SK-N-SH (cell line): Measurements from ENCODE around the gene KCND1. TPM values are rescaled to one million over a fixed set of nuclear protein-coding genes. Genes with fewer than 3 reads are reported as not detected.

Experiments
- CTCF ChIA-PET: fragments of 300-600, 350-600 bp; formaldehyde crosslinking; extraction: SDS; loops from one replicate; lab custom pipeline; 2021; lab: Yijun Ruan, JAX
- POLR2A ChIA-PET: fragments of 350-600 bp; sonication (Branson Sonifier 250); formaldehyde crosslinking; extraction: SDS; loops from one replicate; lab custom pipeline; 2020; ENCODE audit warnings: antibody characterized with exemption, inconsistent platforms; lab: Yijun Ruan, JAX
- DNase-seq: peaks from one replicate; pipeline ENCODE4 v3.0.0; 2012
- H2AFZ ChIP-seq: fragments of 200-600 bp; sonication (generic); 2 replicates; pipeline ENCODE4 v1.8.1; 2016; ENCODE audit warnings: antibody characterized with exemption, mild to moderate bottlenecking, low read depth
- H3F3A ChIP-seq: fragments of 200-600 bp; sonication (generic); replicated peaks from 2 replicates; pipeline ENCODE3; 2016; ENCODE audit warnings: antibody characterized with exemption, mild to moderate bottlenecking; ENCODE audit not compliant: insufficient read depth
- H3K27ac ChIP-seq, 2 experiments: fragments of 200-500 bp in 1 of 2; fragments of 200-600 bp in 1 of 2; sonication (Bioruptor generic) in 1 of 2; sonication (generic), shearing (Covaris generic) in 1 of 2; 2 replicates each; pipeline versions ENCODE4 v1.5.1 to v1.6.1; 2014 to 2016; ENCODE audit warnings: low read depth in 2 of 2, inconsistent platforms in 1 of 2, low read length in 1 of 2, mild to moderate bottlenecking in 1 of 2, mixed read lengths in 1 of 2
- H3K27me3 ChIP-seq: fragments of 200-600 bp; sonication (generic), shearing (Covaris generic); 2 replicates; pipeline ENCODE4 v1.6.1; 2016; ENCODE audit warnings: mixed run types; ENCODE audit not compliant: insufficient read depth
- H3K36me3 ChIP-seq, 2 experiments: fragments of 200-500 bp in 1 of 2; fragments of 200-600 bp in 1 of 2; sonication (Bioruptor generic) in 1 of 2; sonication (generic) in 1 of 2; replicated peaks in 1 of 2; 2 replicates each; pipeline versions ENCODE3 to v1.5.1; 2014 to 2016; ENCODE audit warnings: low read length in 1 of 2, mild to moderate bottlenecking in 1 of 2; ENCODE audit not compliant: insufficient read depth in 2 of 2, control insufficient read depth in 1 of 2
- H3K4me1 ChIP-seq, 2 experiments: fragments of 200-500 bp in 1 of 2; fragments of 200-600 bp in 1 of 2; sonication (Bioruptor generic) in 1 of 2; sonication (generic), shearing (Covaris generic) in 1 of 2; 2 replicates each; pipeline versions ENCODE4 v1.5.1 to v1.6.1; 2014 to 2016; ENCODE audit warnings: low read depth in 1 of 2, low read length in 1 of 2, mixed run types in 1 of 2; ENCODE audit not compliant: insufficient read depth in 2 of 2, control insufficient read depth in 1 of 2
- H3K4me2 ChIP-seq: fragments of 200-600 bp; sonication (generic), shearing (Covaris generic); 2 replicates; pipeline ENCODE4 v1.6.1; 2017; ENCODE audit warnings: mixed run types
- H3K4me3 ChIP-seq, 2 experiments: fragments of 200-500 bp in 1 of 2; fragments of 200-600 bp in 1 of 2; sonication (Bioruptor generic) in 1 of 2; sonication (generic), shearing (Covaris generic) in 1 of 2; 2 replicates each; pipeline versions ENCODE4 v1.5.1 to v1.8.1; 2014 to 2016; ENCODE audit warnings: low read depth in 2 of 2, inconsistent platforms in 1 of 2, low read length in 1 of 2, mild to moderate bottlenecking in 1 of 2, mixed read lengths in 1 of 2, moderate library complexity in 1 of 2
- H3K79me2 ChIP-seq: fragments of 200-600 bp; sonication (generic); 2 replicates; pipeline ENCODE4 v1.8.1; 2017; ENCODE audit warnings: mild to moderate bottlenecking; ENCODE audit not compliant: insufficient read depth
- H3K9ac ChIP-seq: fragments of 200-600 bp; sonication (generic); 2 replicates; pipeline ENCODE4 v1.6.1; 2017; ENCODE audit warnings: mixed run types
- H3K9me2 ChIP-seq: fragments of 200-600 bp; sonication (generic); 2 replicates; pipeline ENCODE4 v1.6.1; 2017; ENCODE audit warnings: mixed run types
- H3K9me3 ChIP-seq: fragments of 200-600 bp; sonication (generic); 2 replicates; pipeline ENCODE4 v1.6.1; 2017; ENCODE audit warnings: mixed run types, mild to moderate bottlenecking, moderate library complexity
- H4K20me1 ChIP-seq: fragments of 200-600 bp; sonication (generic); 2 replicates; pipeline ENCODE4 v1.6.1; 2017; ENCODE audit warnings: mild to moderate bottlenecking, mixed run types; ENCODE audit not compliant: insufficient read depth
- CHD2 ChIP-seq: fragments of 150-350 bp; IDR thresholded peaks from 2 replicates; pipeline ENCODE4 v1.6.1; 2018; ENCODE audit warnings: low read length; ENCODE audit not compliant: partially characterized antibody
- ELF1 ChIP-seq: IDR thresholded peaks from 2 replicates; pipeline ENCODE4 v1.4.0; 2012
- EP300 ChIP-seq, 2 experiments: IDR thresholded peaks; 2 replicates each; pipeline versions ENCODE4 v1.4.0 to v1.6.1; 2012; ENCODE audit warnings: borderline replicate concordance in 1 of 2, low read depth in 1 of 2, low read length in 1 of 2
- EZH2phosphoT487 ChIP-seq: fragments of 200-600 bp; sonication (generic); IDR thresholded peaks from 2 replicates; pipeline ENCODE4 v1.6.1; 2017; ENCODE audit warnings: low read depth, mixed run types, mild to moderate bottlenecking, antibody characterized with exemption, moderate library complexity, borderline replicate concordance
- FOSL2 ChIP-seq: IDR thresholded peaks from 2 replicates; pipeline ENCODE4 v1.4.0; 2012; ENCODE audit warnings: low read depth, mild to moderate bottlenecking, moderate library complexity, borderline replicate concordance
- FOXM1 ChIP-seq: IDR thresholded peaks from 2 replicates; pipeline ENCODE4 v1.4.0; 2012; ENCODE audit warnings: low read depth, mild to moderate bottlenecking
- GABPA ChIP-seq: IDR thresholded peaks from 2 replicates; pipeline ENCODE4 v1.4.0; 2012; ENCODE audit warnings: low read depth, mild to moderate bottlenecking
- GATA2 ChIP-seq: sonication (generic); formaldehyde crosslinking; IDR thresholded peaks from 2 replicates; pipeline ENCODE4 v1.5.0; 2020; ENCODE audit warnings: mild to moderate bottlenecking, missing genetic modification reagents
- JUND ChIP-seq: IDR thresholded peaks from 2 replicates; pipeline ENCODE4 v1.4.0; 2012
- MEF2A ChIP-seq: IDR thresholded peaks from 2 replicates; pipeline ENCODE4 v1.4.0; 2012; ENCODE audit warnings: low read depth, borderline replicate concordance
- MXI1 ChIP-seq: IDR thresholded peaks from 2 replicates; pipeline ENCODE4 v1.6.1; 2012; ENCODE audit warnings: mild to moderate bottlenecking, low read depth, low read length, improper control_type of control experiment
- NFIC ChIP-seq: IDR thresholded peaks from 2 replicates; pipeline ENCODE4 v1.4.0; 2012; ENCODE audit warnings: borderline replicate concordance
- POLR2AphosphoS5 ChIP-seq: IDR thresholded peaks from 2 replicates; pipeline ENCODE4 v1.6.1; 2012; ENCODE audit warnings: low read depth, low read length
- RCOR1 ChIP-seq: fragments of 150-350 bp; IDR thresholded peaks from 2 replicates; pipeline ENCODE4 v1.6.1; 2017; ENCODE audit warnings: antibody characterized with exemption, low read length
- RXRA ChIP-seq: IDR thresholded peaks from 2 replicates; pipeline ENCODE4 v1.4.0; 2012; ENCODE audit warnings: low read depth, mild to moderate bottlenecking, borderline replicate concordance
- SMC3 ChIP-seq: IDR thresholded peaks from 2 replicates; pipeline ENCODE4 v1.6.1; 2012; ENCODE audit warnings: low read depth, low read length, improper control_type of control experiment
- TAF1 ChIP-seq: IDR thresholded peaks from 2 replicates; pipeline ENCODE4 v1.6.1; 2012; ENCODE audit warnings: low read depth, mild to moderate bottlenecking, low read length, moderate library complexity, borderline replicate concordance
- YY1 ChIP-seq: IDR thresholded peaks from 2 replicates; pipeline ENCODE4 v1.4.0; 2012; ENCODE audit warnings: low read depth, mild to moderate bottlenecking
- WGBS: methylation state at CpG from one replicate; pipeline ENCODE4 v1.1.6; 2017; ENCODE audit warnings: low lambda C conversion rate; 5-methylcytosine and 5-hydroxymethylcytosine counted together
- polyA plus RNA-seq, 3 experiments: library from polyadenylated mRNA; depleted of rRNA; stranded (reverse); fragments of >200 nt; gene quantifications; 2 replicates each; pipeline ENCODE4 v1.2.3, GENCODE V29; 2012
- TF ChIP-seq, protein P1 (sequence below): IDR thresholded peaks from 2 replicates; pipeline ENCODE4 v1.4.0; 2012; ENCODE audit warnings: low read depth, borderline replicate concordance
- TF ChIP-seq, protein P2 (sequence below): IDR thresholded peaks from 2 replicates; pipeline ENCODE4 v1.4.0; 2012; ENCODE audit warnings: low read depth, borderline replicate concordance

Gene KCND1
- polyA plus RNA-seq, 1 of the 3 experiments (the other 2 are of a cell fraction), result 1.2 TPM

DNA sequence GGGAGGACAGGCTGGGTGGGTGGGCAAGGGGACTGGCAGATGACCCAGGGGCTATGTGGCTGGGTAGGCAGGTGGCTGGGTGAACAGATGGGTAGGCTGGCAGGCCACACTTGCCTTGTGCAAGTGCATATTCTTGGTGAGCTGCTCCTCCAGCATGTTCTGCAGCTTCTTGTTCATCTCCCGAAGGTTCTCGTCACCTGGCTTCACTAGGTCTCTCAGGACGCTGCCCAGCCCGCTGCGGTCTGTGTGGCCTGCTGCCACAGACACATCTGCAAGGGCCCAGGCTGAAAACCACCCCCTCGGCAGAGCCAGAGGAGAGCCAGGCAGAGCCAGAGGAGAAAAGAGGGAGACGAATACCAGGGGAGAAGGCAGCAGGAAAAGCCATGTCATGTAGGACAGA, 3.4 kb upstream of the KCND1 start:
- no peaks in the 10 kb centered on the region for H3F3A ChIP-seq
- CTCF ChIA-PET, result no interaction called here
- TF ChIP-seq SMC3, result no peak
- no peak for TF ChIP-seq JUND
- TF ChIP-seq ELF1, result no peak
- no peak for TF ChIP-seq TAF1
- no peak for TF ChIP-seq GABPA
- TF ChIP-seq, protein P1, sequence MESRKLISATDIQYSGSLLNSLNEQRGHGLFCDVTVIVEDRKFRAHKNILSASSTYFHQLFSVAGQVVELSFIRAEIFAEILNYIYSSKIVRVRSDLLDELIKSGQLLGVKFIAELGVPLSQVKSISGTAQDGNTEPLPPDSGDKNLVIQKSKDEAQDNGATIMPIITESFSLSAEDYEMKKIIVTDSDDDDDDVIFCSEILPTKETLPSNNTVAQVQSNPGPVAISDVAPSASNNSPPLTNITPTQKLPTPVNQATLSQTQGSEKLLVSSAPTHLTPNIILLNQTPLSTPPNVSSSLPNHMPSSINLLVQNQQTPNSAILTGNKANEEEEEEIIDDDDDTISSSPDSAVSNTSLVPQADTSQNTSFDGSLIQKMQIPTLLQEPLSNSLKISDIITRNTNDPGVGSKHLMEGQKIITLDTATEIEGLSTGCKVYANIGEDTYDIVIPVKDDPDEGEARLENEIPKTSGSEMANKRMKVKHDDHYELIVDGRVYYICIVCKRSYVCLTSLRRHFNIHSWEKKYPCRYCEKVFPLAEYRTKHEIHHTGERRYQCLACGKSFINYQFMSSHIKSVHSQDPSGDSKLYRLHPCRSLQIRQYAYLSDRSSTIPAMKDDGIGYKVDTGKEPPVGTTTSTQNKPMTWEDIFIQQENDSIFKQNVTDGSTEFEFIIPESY, result no peak
- TF ChIP-seq FOSL2, result no peak
- no peak for TF ChIP-seq NFIC
- no peak for TF ChIP-seq CHD2
- no peak for TF ChIP-seq MEF2A
- no peak for TF ChIP-seq EP300 (IDR thresholded peaks at IDR 0.05; ENCODE audit: borderline replicate concordance in 1 of 2, low read depth in 1 of 2, low read length in 1 of 2)
- TF ChIP-seq YY1, result no peak
- TF ChIP-seq FOXM1, result no peak
- no peak for TF ChIP-seq EZH2phosphoT487
- no peak for TF ChIP-seq GATA2 (CRISPR knock-in tag)
- TF ChIP-seq RXRA, result no peak
- TF ChIP-seq POLR2AphosphoS5, result no peak
- TF ChIP-seq, all 33 proteins: peak for 0
- Histone ChIP-seq H3K9ac (no peak overlapping the region), H3K9me2 (no peaks in the 10 kb centered on the region), H2AFZ (no peak overlapping the region), H3K4me2 (no peak overlapping the region), H3K4me3 (no peak overlapping the region), H3K27me3 (peaks cover 3% of the 10 kb centered on the region; the same call in 1 of the 2 replicates), H3K27ac (no peak overlapping the region), H4K20me1 (no peaks in the 10 kb centered on the region), H3K36me3 (peaks cover 6 to 24% of the 10 kb centered on the region in 2 experiments), H3K4me1 (peaks cover 0 to 12% of the 10 kb centered on the region in 2 experiments; a peak in 1 of 4 replicates), H3K79me2 (no peaks in the 10 kb centered on the region), H3K9me3 (no peaks in the 10 kb centered on the region)
- no peak for DNase-seq
- POLR2A ChIA-PET, result no interaction called here
- 89% methylated on average over 7 of the region's 7 CpGs for WGBS

DNA sequence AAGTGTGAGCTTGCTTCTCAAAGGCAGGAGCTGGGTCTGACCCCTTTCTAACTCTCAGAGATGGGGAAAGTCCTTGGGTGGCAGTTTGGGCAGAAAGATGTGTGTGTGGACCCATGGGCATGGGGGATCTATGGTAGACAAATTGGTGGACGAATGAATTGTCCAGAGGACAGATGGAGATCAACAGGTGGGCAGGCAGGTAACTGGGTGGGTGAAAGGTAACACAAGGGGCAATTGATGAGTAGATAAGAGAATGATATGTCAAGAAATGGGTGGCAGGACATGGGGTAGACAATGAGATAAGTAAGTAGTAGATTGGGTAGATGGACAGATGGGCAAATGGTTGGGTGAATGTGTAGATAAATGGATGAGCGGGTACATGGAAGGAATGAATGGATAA, 2.9 kb upstream of the KCND1 start:
- Histone ChIP-seq H3K36me3 (peaks cover 6 to 24% of the 10 kb centered on the region in 2 experiments), H3K27me3 (peaks cover 7% of the 10 kb centered on the region; the same call in 1 of the 2 replicates), H2AFZ (no peak overlapping the region), H3K9me2 (no peaks in the 10 kb centered on the region), H3K4me3 (no peak overlapping the region), H3K79me2 (no peaks in the 10 kb centered on the region), H3K4me1 (peaks cover 0 to 12% of the 10 kb centered on the region in 2 experiments; a peak in 1 of 4 replicates), H4K20me1 (no peaks in the 10 kb centered on the region), H3K9ac (no peak overlapping the region), H3K9me3 (no peaks in the 10 kb centered on the region), H3F3A (no peaks in the 10 kb centered on the region), H3K27ac (no peak overlapping the region), H3K4me2 (no peak overlapping the region)
- DNase-seq, result no peak
- 73% methylated on average over 2 of the region's 2 CpGs for WGBS
- POLR2A ChIA-PET, result no interaction called here
- TF ChIP-seq TAF1 (no peak), ELF1 (no peak), RCOR1 (no peak), CHD2 (no peak), MXI1 (no peak), FOSL2 (no peak), FOXM1 (no peak), EP300 (IDR thresholded peaks at IDR 0.05; ENCODE audit: borderline replicate concordance in 1 of 2, low read depth in 1 of 2, low read length in 1 of 2) (no peak)
- TF ChIP-seq, protein P1, result no peak
- TF ChIP-seq, protein P2, sequence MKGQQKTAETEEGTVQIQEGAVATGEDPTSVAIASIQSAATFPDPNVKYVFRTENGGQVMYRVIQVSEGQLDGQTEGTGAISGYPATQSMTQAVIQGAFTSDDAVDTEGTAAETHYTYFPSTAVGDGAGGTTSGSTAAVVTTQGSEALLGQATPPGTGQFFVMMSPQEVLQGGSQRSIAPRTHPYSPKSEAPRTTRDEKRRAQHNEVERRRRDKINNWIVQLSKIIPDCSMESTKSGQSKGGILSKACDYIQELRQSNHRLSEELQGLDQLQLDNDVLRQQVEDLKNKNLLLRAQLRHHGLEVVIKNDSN, result no peak
- CTCF ChIA-PET, result no interaction called here
